ENCODE results near the gene RNU11. TPM values are rescaled to one million over a fixed set of nuclear protein-coding genes. Genes with fewer than 3 reads are reported as not detected.

RNU11 gene
- total and polyA plus RNA-seq, 3 donors from 2014 or later, result not detected

DNA sequence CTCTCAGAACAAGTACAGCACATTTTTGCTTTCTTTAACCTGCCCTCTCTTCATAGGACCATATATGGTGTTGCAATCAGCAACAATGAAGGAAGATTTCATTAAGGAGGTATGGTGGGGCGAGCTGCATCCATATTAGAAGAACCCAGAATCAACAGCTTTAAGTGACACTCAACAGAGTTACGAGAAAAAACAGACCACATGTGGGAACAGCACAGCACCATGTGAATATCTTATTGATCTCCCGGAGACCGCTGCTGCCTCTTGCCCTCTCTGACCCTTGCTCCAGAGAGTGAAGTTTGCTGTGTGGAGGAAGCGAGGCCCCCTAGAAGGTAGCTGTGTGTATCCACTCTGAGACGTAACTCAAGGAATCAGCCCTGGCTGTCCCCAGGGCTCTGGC, 43.4 kb upstream of the RNU11 start:
- no peak for DNase-seq
- 83 to 91% methylated on average over 6 of the region's 6 CpGs for WGBS, 2 donors
- H3K4me3 ChIP-seq, result no peak overlapping the region
- H3K36me3 ChIP-seq (ENCODE audit: low read depth, missing control alignments), result no peaks in the 10 kb centered on the region
- no peak overlapping the region for H3K27ac ChIP-seq
- H3K9me3 ChIP-seq, result no peaks in the 10 kb centered on the region
- no peaks in the 10 kb centered on the region for H3K27me3 ChIP-seq
- no peaks in the 10 kb centered on the region for H3K4me1 ChIP-seq
- TF ChIP-seq POLR2A (IDR thresholded peaks at IDR 0.05) (no peak), CTCF (IDR thresholded peaks at IDR 0.05) (no peak)
- intact Hi-C loops (cut with DNase I; ENCODE audit: low total_unique reads), result loop anchor here (5.0 kb wide), 1 partner anchor 88 kb away; no protein-coding TSS in a partner anchor

DNA sequence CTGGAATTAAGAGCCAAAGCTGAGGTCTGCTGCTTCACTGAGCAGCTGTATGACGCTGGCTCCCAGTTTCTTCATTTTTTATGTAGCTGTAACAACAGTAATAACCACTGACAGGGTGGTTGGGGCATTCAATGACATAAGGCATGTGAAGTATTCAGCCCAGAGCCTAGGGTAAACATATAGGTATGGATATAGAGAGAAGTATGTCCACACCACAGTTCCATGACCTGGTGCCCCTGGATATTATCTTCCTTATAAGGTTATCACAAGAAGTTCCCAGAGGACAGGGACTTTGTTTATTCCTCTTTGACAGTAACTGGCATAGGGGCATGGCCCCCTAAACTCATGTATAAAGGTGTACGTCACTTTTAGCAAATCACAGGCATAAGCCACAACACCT, 41.6 kb upstream of the RNU11 start:
- DNase-seq, result no peak
- H3K27ac ChIP-seq, result no peak overlapping the region
- no peaks in the 10 kb centered on the region for H3K27me3 ChIP-seq
- H3K36me3 ChIP-seq (ENCODE audit: low read depth, missing control alignments), result no peaks in the 10 kb centered on the region
- TF ChIP-seq CTCF (IDR thresholded peaks at IDR 0.05) (no peak), POLR2A (IDR thresholded peaks at IDR 0.05) (no peak)
- H3K4me1 ChIP-seq, result no peaks in the 10 kb centered on the region
- H3K4me3 ChIP-seq, result no peak overlapping the region
- 94 to 100% methylated on average over 2 of the region's 2 CpGs for WGBS, 2 donors
- H3K9me3 ChIP-seq, result no peaks in the 10 kb centered on the region
- intact Hi-C loops (cut with DNase I; ENCODE audit: low total_unique reads), result no loop called here

DNA sequence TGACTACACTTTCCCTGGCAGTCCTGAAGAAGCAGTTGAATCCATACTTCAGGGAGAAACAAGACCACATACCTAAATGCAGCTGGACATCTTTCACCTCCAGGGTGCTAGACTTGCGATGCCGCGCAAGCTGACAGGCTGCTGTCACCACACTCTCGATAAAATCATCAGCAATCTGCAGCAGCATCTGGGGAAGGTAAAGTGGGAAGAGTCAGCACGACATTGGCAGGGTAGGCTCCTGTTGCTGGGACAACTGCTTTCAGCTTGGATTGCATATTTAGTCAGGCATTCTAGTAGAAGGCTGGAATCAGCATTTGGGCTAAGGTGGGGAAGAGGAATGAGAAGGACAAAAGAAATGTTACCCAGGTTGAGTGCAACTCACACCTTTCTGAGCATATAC, 35.2 kb upstream of the RNU11 start:
- Histone ChIP-seq H3K4me1 (no peaks in the 10 kb centered on the region), H3K4me3 (no peak overlapping the region), H3K27me3 (no peaks in the 10 kb centered on the region), H3K36me3 (ENCODE audit: low read depth, missing control alignments) (no peaks in the 10 kb centered on the region), H3K27ac (no peak overlapping the region), H3K9me3 (no peaks in the 10 kb centered on the region)
- no peak for DNase-seq
- TF ChIP-seq CTCF (IDR thresholded peaks at IDR 0.05) (no peak), POLR2A (IDR thresholded peaks at IDR 0.05) (no peak)
- 91 to 93% methylated on average over 5 of the region's 5 CpGs for WGBS, 2 donors
- intact Hi-C loops (cut with DNase I; ENCODE audit: low total_unique reads), result no loop called here

DNA sequence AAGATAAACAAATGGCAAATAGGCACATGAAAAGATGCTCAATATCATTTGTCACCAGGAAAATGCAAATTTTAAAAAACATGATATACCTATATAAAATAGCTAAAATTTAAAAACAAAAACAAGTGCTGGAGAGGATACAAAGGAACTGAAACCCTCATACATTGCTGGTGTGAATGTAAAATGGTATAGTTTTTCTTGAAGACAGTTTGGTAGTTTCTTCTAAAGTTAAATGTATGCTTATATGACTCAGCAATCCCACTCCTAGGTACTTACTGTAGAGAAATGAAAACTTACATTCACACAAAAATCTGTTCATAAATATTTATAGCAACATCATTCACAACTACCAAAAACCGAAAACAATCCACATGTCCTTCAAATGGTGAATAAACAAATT, 16.7 kb upstream of the RNU11 start:
- Histone ChIP-seq H3K9me3 (no peaks in the 10 kb centered on the region), H3K4me3 (no peak overlapping the region), H3K4me1 (no peaks in the 10 kb centered on the region), H3K27me3 (no peaks in the 10 kb centered on the region), H3K36me3 (ENCODE audit: low read depth, missing control alignments) (no peaks in the 10 kb centered on the region), H3K27ac (no peak overlapping the region)
- 97% methylated on average over 1 of the region's 1 CpG for WGBS, 2 donors
- DNase-seq, result no peak
- intact Hi-C loops (cut with DNase I; ENCODE audit: low total_unique reads), result no loop called here
- TF ChIP-seq CTCF (IDR thresholded peaks at IDR 0.05) (no peak), POLR2A (IDR thresholded peaks at IDR 0.05) (no peak)

DNA sequence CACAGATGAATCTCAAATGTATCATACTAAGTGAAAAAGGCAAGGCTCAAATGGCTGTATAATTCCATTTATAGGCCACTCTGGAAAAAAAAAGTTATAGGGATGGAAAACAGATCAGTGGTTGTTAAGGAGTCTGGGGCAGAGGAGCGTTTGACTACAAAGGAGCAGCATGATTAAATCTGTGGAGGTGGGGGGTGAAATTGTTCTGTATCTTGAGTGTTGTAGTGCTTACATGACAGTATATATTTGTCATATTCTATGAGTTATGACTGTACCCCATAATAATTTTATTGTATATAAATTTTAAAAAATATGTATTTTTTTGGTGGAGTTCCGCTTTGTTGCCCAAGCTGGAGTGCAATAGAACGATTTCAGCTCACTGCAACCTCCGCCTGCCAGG, 15.8 kb upstream of the RNU11 start:
- Histone ChIP-seq H3K36me3 (ENCODE audit: low read depth, missing control alignments) (no peaks in the 10 kb centered on the region), H3K9me3 (no peaks in the 10 kb centered on the region), H3K4me3 (no peak overlapping the region), H3K4me1 (no peaks in the 10 kb centered on the region), H3K27me3 (no peaks in the 10 kb centered on the region), H3K27ac (no peak overlapping the region)
- WGBS, 2 donors, result 93 to 95% methylated on average over 4 of the region's 4 CpGs
- DNase-seq, result no peak
- intact Hi-C loops (cut with DNase I; ENCODE audit: low total_unique reads), result no loop called here
- TF ChIP-seq POLR2A (IDR thresholded peaks at IDR 0.05) (no peak), CTCF (IDR thresholded peaks at IDR 0.05) (no peak)

All from testis (tissue), 3 donors.